HG03097 (cell line): ENCODE measurements around the gene WTIP.
"Not testable (repeated sequence)": the region's sequence is repeated elsewhere in the genome, so short reads cannot be mapped to it uniquely, and the experiment has no call there.

ENCODE experiments used
- ATAC-seq: cut with Tn5 transposase; IDR thresholded peaks from one replicate; pipeline ENCODE4 v1.9.1; 2021; ENCODE audit not compliant: unreplicated experiment, low FRiP score

The WTIP gene

DNA sequence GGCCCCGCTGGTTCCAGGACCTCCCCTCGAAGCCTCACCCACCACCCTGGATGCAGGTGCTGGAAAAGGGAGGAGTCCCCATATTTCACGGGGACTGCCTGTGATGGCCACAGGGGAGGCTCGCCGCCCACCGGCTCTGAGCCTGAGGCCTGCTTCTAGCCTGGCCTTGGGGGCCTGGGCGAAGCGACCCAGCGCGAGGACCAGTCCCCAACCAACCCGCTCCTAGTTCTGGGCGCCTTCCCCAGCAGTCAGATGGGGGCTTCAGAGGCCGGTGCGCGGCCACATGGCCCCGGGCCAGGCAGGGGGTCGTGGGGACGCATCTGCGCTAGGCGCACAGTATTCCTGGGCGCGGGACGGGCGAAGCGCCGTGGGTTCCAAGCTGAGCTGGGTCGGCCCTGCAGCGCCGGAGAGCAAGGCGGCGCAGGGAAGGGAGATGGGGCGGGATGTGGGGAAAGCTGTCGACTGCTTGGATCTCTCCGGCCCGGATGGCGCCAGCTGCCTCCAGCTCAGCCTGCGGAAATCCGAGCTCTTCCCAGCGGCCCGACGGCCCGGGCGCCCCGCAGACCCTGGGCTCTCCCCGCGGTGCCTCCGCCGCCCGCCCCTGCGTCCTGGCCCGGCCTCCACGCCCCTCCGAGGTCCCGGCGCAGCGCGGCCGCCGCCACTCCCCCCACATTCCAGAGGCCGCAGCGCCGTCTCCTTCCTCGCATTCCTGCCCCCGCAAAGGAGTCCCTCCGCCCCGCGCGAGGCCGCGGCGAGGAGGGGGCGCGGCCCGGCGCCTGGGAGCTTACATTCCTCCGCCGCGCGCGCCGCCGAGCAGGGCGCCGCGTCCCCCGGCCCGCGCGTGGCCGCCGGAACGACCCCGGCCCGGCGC is at the start of gene WTIP:
Gene WTIP (plus strand): TSS at position 788 of the 871 bp plus-strand sequence. CDS start 217 bp downstream, outside the sequence.
- no peak for ATAC-seq

DNA sequence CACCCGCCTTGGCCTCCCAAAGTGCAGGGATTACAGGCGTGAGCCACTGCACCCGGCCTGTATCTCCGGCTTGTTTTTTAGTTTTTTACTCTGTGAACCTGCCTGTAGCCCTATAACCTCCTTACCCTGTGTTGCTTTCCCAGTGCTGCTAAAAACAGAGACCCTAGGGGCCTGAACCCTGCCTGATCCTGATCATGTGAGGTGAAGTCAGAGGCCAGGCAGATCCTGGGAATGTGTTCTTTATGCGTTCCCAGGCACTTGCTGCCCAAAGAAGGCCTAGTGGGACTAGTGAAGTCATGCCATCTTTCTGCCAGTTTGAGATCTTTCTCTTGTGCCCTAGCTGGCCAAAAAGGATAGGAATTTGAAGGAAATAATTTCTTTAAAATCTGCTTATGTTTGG is 48.8 kb upstream of the WTIP start:
- ATAC-seq = no peak

DNA sequence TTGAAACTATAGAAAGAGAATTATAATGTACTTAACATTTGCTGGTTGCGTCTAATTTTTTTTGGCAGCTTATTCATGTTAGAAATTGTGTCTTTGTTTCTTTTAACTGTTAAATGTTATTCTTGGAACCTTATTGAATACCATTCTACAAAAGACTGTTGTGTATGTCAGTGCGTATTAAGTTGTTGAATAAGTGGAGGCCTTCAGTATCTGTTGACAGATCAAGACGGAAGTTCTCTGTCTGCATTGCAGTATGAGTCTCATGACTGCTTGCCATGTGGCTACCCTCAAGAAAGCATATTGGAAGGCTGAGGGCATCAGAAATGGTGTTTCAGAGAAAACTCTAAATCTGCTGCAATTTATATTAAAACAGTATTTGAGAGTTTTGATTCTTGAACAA is 44.8 kb upstream of the WTIP start:
- ATAC-seq = no peak

DNA sequence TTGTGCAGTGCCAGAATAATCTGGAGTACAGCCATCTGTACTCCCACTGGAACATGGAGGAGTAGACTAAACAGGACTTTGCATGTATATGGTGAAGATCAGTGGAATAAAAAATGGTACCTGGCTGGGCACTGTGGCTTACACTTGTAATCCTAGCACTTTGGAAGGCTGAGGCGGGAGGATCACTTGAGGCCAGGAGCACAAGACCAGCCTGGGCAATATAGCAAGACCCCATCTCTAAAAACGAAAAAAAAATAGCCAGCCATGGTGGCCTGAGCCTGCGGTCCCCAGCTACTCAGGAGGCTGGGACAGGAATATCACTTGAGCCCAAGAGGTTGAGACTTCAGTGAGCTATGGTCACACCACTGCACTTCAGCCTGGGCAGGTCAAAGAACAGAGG is 33.4 kb upstream of the WTIP start:
- ATAC-seq = no peak

DNA sequence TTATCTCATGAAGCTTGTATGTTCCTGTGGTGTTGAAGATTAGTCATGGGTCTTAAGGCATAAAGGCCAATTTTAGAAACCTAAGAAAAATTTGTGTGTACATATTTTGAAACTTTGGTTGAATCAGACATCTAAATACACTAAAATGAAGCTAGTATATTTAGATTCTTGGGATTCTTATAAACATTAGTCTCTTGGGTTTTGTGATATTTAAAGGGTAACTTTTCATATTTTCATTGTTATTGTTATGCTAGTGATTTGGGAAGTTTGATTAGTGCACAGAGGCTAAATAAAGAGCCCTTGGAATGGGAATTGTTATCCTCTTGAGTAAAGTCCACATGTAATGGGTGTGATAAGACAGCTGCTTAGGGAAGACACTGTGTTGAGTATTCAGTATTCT is 28.8 kb upstream of the WTIP start:
- no peak for ATAC-seq

DNA sequence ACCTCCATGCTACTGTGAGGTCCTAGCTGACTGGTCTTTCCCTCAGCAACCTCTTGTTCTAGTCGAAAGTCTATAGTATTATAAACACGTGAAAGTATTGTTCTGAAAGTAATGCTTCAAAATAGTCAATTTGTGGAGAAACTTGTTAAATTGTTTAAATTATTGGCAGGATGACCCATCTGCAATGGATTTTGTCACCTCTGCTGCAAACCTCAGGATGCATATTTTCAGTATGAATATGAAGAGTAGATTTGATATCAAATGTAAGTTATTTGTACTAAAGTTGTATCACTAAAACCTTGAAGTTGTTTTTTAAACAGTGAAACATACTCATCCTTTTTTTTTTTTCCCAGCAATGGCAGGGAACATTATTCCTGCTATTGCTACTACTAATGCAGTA is 27.5 kb upstream of the WTIP start:
- ATAC-seq = no peak

DNA sequence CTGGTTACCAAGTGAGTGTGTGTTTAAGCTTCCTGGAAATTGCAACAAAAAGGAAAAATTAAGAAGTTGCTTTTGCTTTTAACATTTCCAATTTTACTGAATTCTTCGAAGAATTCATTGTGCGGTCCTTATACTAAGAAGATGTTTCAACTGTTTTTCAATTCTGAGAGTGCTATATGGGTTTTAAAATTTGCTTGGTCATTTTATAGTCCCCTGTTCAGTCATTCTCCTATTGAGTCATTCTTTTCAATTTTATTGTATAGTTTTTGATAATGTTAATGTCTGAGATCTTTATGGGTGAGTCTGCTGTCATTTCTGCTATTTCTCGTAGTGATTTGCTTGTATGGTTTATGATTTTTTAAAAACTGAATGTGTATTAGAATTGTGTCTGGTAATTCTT is 26.9 kb upstream of the WTIP start:
- no peak for ATAC-seq

DNA sequence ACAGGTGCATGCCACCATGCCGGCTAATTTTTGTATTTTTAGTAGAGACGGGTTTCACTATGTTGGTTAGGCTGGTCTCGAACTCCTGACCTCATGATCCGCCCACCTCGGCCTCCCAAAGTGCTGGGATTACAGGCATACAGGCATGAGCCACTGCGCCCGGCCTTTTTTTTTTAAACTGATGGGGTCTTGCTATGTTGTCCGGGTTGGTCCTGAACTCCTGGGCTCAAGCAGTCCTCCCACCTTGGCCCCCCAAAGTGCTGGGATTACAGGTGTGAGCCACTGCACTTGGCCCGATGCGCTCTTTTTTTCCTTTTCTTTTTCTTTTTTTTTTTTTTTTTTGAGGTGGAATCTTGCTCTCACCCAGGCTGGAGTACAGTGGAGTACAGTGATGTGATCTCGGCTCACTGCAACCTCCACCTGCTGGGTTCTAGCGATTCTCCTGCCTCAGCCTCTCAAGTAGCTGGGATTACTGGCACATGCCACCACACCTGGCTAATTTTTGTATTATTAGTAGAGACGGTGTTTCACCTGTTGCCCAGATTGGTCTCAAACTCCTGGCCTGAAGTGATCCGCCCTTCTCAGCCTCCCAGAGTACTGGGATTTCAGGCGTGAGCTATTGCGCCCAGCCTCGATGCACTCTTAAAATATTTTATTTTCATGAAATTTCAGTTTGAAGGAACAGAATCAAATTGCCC is 25.6 kb upstream of the WTIP start:
- ATAC-seq = not testable (repeated sequence)

DNA sequence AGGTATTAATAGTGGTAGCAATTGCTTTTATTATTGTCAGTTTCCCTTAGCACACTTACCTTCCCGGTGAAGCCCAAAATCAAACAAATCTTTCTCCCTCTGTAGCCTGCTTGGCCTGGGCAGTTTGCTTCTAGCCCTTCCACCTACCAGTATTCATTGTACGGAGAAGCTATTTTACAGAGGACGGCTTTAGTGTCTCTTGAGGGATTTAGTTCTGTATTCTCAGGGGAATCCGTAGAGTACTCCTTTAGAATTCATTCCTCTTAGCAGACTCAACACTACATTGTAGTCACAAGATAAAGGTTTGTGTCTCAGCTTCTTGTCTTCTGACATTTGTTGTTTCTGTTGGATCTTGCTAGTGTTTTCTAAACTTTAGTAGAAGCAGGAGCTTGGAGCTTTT is 24.1 kb upstream of the WTIP start:
- no peak for ATAC-seq

DNA sequence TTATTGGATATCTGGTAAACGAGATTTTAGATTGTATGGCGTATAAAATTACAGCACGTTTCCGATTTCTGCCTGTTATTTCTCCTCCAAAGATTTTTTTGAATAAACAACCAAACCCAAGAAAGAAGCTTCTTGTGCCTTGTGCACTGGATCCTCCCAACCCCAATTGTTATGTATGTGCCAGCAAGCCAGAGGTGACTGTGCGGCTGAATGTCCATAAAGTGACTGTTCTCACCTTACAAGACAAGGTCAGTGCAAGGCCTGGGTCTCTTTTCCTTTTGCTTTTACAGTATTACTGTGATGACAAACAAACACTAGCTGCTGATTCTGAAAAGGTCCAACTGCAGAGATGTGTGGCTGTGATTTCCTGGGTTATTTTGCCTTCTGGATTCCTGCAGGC is 22.9 kb upstream of the WTIP start:
- no peak for ATAC-seq

DNA sequence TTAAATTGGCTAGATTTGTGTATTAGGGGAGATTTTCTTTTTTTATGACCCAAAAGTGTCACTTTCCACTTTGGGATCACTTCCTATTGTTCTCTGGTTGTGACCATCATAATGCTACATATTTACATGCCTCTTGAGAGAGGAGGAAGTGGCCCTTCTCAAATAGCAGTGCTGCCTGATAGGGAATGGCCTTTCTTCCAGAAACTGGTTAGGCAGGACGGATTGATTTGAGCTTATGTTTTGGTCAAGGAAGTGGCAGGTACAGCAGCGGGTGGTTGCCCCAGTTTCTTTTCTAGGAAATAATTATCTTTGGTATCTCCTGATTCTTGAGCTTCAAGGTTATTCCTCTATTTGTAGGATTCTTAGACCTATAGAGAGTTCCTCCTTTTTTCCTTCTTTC is 21.9 kb upstream of the WTIP start:
- ATAC-seq = no peak

DNA sequence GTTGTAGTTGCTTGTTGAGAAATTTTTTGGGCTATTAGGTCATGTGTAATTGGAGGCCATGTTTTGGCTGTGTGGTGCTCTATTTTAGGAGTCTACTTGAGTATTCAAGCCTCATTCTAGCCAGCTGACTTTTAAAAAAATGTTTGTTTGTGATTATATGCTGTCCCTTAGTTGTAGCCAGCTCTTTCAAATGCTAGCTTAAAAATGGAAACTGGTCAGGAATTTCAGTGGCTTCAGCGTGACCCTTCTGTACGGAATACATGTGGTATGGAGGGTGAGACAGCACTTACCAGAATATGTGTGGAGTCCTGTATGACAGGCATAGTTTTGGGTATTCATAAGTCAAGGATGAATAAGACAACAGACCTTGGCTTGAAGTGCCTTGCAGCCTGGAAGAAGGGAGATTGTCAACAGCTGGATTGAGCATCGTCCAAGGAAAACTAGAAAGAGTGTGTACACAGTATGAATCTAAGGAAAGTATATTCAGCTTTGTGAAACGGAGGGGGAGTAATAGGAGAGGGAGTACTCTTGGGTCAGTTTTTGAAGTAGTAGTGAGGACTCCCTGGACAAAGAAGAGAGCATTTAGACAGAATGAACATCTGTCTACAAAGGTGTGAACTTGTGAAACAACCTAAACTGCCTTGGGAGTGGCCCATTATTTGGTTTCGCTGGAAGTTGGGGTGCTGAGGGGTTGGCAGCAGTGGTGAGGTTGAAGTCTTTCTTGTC is 20.0 kb upstream of the WTIP start:
- ATAC-seq = no peak

DNA sequence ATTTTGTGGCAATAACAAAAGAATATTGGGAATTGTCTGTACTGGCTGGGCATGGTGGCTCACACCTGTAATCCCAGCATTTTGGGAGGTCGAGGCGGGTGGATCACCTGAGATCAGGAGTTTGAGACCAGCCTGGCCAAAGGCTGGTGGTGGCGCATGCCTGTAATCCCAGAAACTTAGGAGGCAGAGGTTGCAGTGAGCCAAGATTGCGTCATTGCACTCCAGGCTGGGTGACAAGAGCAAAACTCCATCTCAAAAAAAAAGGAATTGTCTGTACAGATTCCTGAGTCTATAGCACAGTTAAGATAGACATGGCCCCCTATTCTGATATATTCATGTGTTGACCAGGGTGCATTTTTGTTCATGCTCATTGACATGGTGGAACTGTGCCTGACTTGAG is 16.8 kb upstream of the WTIP start:
- ATAC-seq = not testable (repeated sequence)

DNA sequence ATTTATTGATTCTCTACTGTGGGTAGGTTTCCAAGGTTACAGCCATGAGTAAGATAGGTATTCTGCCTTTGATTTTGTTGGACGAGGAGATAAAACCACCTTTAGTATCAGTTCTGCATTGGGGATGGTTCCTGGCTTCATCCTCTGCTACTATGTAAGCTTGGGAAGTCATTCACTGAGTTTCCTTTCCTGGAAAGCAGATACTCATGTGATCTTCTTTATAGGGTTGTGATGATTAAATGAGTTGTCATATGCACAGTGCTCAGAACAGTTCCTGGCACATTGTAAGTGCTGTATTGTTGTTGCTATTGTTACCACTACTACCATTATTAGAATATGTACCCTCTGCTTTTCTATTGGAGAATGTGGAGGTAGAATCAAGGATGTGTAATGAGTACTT is 13.1 kb upstream of the WTIP start:
- ATAC-seq = no peak

DNA sequence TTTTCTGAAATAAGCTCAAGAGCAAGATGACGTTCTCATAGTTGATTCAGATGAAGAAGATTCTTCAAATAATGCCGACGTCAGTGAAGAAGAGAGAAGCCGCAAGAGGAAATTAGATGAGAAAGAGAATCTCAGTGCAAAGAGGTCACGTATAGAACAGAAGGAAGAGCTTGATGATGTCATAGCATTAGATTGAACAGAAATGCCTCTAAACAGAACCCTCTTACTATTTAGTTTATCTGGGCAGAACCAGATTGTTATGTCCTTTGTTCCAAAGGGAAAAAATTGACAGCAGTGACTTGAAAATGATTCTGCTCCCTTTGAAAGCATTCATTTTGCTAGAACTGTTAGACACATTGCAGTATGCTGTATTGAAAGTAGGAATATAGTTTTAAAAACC is 12.5 kb upstream of the WTIP start:
- not testable (repeated sequence) for ATAC-seq

DNA sequence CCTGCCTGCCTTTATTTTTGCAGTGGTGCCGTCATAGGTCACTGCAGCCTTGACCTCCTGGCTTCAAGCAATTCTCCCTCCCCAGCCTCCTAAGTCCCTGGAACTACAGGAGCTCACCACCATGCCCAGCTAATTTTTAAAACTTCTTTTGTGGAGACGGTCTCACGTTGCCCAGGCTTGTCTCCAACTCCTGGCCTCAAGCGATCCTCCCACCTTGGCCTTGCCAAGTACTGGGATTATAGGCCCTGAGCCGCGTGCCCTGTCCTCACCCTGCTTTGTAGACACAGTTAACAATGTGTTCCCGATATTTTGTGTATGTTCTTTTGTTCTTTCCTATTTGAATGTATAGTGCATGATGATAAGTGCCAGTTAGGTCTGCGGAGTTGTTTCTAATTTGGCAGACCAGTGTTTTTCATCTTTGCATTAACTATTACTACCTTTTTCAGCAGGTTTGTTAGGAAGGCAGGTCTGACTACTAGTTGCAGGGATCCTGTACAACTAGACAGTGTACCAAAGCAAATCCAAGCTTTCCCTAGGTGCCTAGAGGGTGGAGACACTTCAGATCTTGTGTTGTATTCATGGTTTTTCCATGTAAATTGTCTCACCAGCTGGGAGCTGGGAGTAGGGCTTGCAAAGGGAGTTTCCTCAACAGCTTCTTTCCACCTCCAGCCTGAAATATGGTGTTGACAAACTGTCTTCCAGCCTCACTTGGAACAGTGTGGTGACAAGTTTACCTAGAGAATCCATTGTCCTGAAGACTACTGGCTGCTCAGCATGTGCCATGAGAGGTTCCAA is 9.5 kb upstream of the WTIP start:
- ATAC-seq = no peak

DNA sequence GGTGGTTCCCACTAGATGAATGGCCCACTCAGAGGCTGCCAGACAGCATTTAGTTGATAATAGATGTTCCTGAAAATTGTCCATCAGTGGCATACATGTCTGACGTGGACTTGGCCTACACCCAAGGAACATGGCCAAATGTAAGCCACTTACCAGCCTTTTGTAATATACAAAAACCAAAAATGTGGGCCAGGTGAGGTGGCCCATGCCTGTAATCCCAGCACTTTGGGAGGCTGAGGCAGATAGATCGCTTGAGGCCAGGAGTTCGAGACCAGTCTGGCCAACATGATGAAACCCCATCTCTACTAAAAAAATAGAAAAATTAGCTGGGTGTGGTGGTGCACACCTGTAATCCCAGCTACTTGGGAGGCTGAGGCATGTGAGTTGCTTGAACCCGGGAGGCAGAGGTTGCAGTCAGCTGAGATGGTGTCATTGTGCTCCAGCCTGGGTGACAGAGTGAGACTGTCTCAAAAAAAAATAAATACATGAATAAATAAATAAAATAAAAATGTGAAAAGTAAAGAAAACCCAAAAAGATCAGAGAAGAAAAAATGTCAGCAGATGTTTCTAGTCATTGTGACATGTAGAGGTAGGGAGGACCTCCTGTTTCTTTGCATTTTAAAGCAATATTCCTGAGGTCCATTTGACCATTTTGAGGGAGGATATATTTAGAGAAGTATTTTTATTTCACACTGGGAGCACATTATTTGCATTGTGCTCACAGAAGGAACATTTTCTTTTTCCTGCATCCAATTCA is 7.1 kb upstream of the WTIP start:
- no peak for ATAC-seq

DNA sequence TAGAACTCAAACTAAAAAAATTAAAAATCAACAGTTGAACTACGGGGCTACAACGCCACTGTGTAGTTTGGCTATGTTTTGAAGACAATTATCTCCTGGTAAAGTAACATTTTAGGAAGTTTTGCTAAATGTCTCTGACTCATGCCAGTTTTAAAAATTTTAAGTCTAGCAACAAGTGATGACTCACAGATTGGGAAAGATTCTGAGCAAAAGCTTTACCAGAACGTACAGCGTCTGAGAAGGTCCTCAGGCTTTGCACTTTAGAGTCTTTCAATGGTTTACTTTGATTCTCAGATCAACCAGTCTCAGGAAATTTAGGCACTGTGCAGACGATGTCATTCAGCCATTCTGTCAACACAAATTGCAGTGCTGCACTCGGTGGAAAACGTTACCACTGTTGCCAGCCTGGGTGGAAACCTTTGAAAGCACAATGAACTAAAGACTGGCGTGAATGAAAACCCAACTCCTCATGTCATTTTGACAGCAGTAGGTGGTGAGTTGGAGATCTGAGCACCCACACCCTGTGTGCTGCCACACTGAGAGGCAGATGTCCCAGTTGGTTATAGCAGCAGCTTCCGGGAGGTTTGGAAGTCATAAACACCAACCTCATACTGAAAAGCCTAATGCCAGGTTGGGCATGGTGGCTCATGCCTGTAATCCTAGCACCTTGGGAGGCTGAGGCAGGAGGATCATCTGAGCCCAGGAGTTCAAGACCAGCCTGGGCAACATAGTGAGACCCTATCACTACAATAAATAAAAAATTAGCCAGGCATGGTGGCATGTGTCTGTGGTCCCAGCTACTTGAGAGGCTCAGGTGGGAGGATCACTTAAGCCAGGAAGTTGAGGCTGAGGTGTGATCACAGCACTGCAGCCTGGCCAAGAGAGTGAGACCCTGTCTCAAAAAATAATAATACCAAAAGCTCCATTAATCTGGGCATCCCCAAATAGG is 6.3 kb upstream of the WTIP start:
- ATAC-seq = no peak
